22Rv1 (cell line): ENCODE results near the gene TBC1D5.

Source experiments
- H3K27ac ChIP-seq: fragments of 450-650 bp; 2 replicates; pipeline ENCODE4 v1.5.1; 2017
- CTCF ChIP-seq: fragments of 450-650 bp; IDR thresholded peaks from 2 replicates; pipeline ENCODE4 v1.5.1; 2017; ENCODE audit warnings: mild to moderate bottlenecking
- ZFX ChIP-seq: fragments of 450-650 bp; IDR thresholded peaks from 2 replicates; pipeline ENCODE4 v1.6.1; 2017; ENCODE audit warnings: antibody characterized with exemption, borderline replicate concordance

TBC1D5 gene

GRCh38 chr3:17607905-17608304, 134.5 kb downstream of the TBC1D5 start:
- no peak overlapping the region for H3K27ac ChIP-seq

GRCh38 chr3:17605934-17606333, 136.5 kb downstream of the TBC1D5 start:
- no peak overlapping the region for H3K27ac ChIP-seq
- TF ChIP-seq ZFX: no peak
- no peak for TF ChIP-seq CTCF

More at GRCh38 chr3:17607905-17608304, 134.5 kb downstream of the TBC1D5 start:
- TF ChIP-seq ZFX: no peak
- TF ChIP-seq CTCF: no peak

GRCh38 chr3:17605032-17605431, 137.4 kb downstream of the TBC1D5 start:
- no peak for TF ChIP-seq CTCF
- TF ChIP-seq ZFX: no peak
- no peak overlapping the region for H3K27ac ChIP-seq

GRCh38 chr3:17602126-17602525, 140.3 kb downstream of the TBC1D5 start:
- TF ChIP-seq CTCF (no peak), ZFX (no peak)

GRCh38 chr3:17592956-17593355, 149.5 kb downstream of the TBC1D5 start:
- no peak overlapping the region for H3K27ac ChIP-seq
- TF ChIP-seq ZFX (no peak), CTCF (no peak)

More at GRCh38 chr3:17602126-17602525, 140.3 kb downstream of the TBC1D5 start:
- H3K27ac ChIP-seq: no peak overlapping the region

GRCh38 chr3:17590465-17590864, 152.0 kb downstream of the TBC1D5 start:
- no peak overlapping the region for H3K27ac ChIP-seq
- no peak for TF ChIP-seq CTCF
- TF ChIP-seq ZFX: no peak

GRCh38 chr3:17589888-17590287, 152.5 kb downstream of the TBC1D5 start:
- TF ChIP-seq CTCF (no peak), ZFX (no peak)

More at GRCh38 chr3:17589888-17590287, 152.5 kb downstream of the TBC1D5 start:
- no peak overlapping the region for H3K27ac ChIP-seq
